Prostate gland (tissue), 2 donors: ENCODE results near the gene ZNF385A.

Source experiments
- POLR2AphosphoS5 ChIP-seq: sonication (generic); formaldehyde crosslinking; IDR thresholded peaks from one replicate; pipeline ENCODE4 v1.6.1; 2017; ENCODE audit warnings: antibody characterized with exemption
- TF ChIP-seq, protein P1 (sequence below), 4 experiments: fragments of 200-600 bp in 2 of 4; fragments of 450-650 bp in 2 of 4; sonication (generic) in 2 of 4; IDR thresholded peaks; 1 replicate in 3 of 4; 2 replicates in 1 of 4; pipeline ENCODE4 v1.5.1; 2016 to 2019; ENCODE audit warnings: antibody characterized with exemption in 4 of 4, mild to moderate bottlenecking in 2 of 4, moderate library complexity in 2 of 4

DNA sequence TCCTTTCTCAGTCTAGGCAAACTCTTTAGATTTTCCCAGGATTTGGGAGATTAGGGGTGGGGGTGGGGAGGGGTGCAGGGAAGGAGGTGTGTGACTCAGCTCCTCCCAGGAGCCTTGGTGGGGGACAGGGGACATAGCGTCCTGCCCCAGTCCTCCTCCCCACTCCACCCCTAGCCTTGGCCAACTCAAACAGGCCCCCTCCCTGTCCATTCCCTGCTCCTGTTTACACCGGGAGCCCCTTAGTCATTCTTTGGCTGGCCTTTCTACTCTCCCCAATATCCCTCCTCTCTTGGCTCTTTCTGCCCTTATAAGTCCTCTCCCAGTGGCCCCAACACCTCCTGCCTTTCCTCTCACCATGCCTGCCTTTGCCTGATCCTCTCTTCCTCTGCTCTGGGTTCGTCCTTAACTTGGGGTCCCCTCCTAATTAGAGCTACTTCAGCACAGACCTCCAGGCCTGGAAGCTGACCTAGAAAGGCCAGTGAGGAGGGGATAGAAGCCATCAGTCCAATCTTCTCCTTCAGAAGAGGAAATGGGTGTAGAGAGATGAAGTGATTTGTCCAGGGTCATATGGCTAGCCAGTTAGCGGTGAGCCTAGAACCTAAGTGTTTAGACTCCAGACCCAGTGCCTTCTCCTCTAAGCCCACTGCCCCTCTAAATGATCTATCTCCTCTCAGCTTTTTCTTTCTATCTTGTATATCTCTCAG lies 36.8 kb upstream of the ZNF385A start:
- TF ChIP-seq, protein P1, sequence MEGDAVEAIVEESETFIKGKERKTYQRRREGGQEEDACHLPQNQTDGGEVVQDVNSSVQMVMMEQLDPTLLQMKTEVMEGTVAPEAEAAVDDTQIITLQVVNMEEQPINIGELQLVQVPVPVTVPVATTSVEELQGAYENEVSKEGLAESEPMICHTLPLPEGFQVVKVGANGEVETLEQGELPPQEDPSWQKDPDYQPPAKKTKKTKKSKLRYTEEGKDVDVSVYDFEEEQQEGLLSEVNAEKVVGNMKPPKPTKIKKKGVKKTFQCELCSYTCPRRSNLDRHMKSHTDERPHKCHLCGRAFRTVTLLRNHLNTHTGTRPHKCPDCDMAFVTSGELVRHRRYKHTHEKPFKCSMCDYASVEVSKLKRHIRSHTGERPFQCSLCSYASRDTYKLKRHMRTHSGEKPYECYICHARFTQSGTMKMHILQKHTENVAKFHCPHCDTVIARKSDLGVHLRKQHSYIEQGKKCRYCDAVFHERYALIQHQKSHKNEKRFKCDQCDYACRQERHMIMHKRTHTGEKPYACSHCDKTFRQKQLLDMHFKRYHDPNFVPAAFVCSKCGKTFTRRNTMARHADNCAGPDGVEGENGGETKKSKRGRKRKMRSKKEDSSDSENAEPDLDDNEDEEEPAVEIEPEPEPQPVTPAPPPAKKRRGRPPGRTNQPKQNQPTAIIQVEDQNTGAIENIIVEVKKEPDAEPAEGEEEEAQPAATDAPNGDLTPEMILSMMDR (IDR thresholded peaks at IDR 0.05), result no peak
- peak; percentile 35 for TF ChIP-seq POLR2AphosphoS5
